Activated naive CD4-positive, alpha-beta T cell treated with anti-CD3 and anti-CD28 coated beads, Interleukin-2, amount 50 U/mL, for 72 hours (primary cell): Measurements from ENCODE around the gene ACACB. TPM values are rescaled to one million over a fixed set of nuclear protein-coding genes. Genes with fewer than 3 reads are reported as not detected.
"Not testable (repeated sequence)": the region's sequence is repeated elsewhere in the genome, so short reads cannot be mapped to it uniquely, and the experiment has no call there.

ENCODE experiments used
- ATAC-seq, 2 donors: fragments of 150-1000 bp; cut with Tn5 transposase; 2 replicates each; pipeline ENCODE4 v1.10.0; 2021; ENCODE audit warnings: mild to moderate bottlenecking in 2 of 2, moderate library complexity in 2 of 2
- DNase-seq, 2 donors: peaks; one replicate each; pipeline ENCODE4 v3.0.0; 2021 to 2022; ENCODE audit warnings: low spot score in 2 of 2
- H3K27ac Mint-ChIP-seq, 2 donors: one replicate each; pipeline ENCODE4 v1.8.0; 2022; ENCODE audit warnings: mild to moderate bottlenecking in 2 of 2, mixed read lengths in 2 of 2
- H3K36me3 Mint-ChIP-seq, 2 donors: one replicate each; pipeline ENCODE4 v1.8.0; 2022; ENCODE audit warnings: mixed read lengths in 2 of 2
- H3K9me3 Mint-ChIP-seq, 2 donors: one replicate each; pipeline ENCODE4 v1.8.0; 2022; ENCODE audit warnings: mixed read lengths in 2 of 2
- total RNA-seq, 2 donors: library from RNA; stranded (reverse); gene quantifications; one replicate each; pipeline ENCODE4 v1.2.3, GENCODE V29; 2022

ACACB gene
- total RNA-seq, 2 donors from 2014 or later = 13.4 to 23.7 TPM

- DNase-seq (no peak), ATAC-seq (no peak)
- H3K36me3 Mint-ChIP-seq = no peaks in the 10 kb centered on the region
- no peak overlapping the region for H3K27ac Mint-ChIP-seq
- no peaks in the 10 kb centered on the region for H3K9me3 Mint-ChIP-seq
Measured at GRCh38 chr12:109126784-109127183, 10.4 kb downstream of the ACACB start.

GRCh38 chr12:109127533-109128242 is 11.3 kb downstream of the ACACB start:
- Mint-ChIP-seq H3K27ac (no peak overlapping the region), H3K36me3 (no peaks in the 10 kb centered on the region), H3K9me3 (no peaks in the 10 kb centered on the region)
- no peak for ATAC-seq
- no peak for DNase-seq

GRCh38 chr12:109130297-109131153 is 14.1 kb downstream of the ACACB start:
- H3K9me3 Mint-ChIP-seq = peaks cover 0 to 4% of the 10 kb centered on the region in 2 donors
- no peaks in the 10 kb centered on the region for H3K36me3 Mint-ChIP-seq
- ATAC-seq (no peak), DNase-seq (no peak)
- H3K27ac Mint-ChIP-seq = no peak overlapping the region

GRCh38 chr12:109131154-109132050 is 15.0 kb downstream of the ACACB start:
- H3K36me3 Mint-ChIP-seq = no peaks in the 10 kb centered on the region
- peaks cover 0 to 4% of the 10 kb centered on the region in 2 donors for H3K9me3 Mint-ChIP-seq
- ATAC-seq = no peak
- DNase-seq = no peak
- H3K27ac Mint-ChIP-seq = no peak overlapping the region

GRCh38 chr12:109134186-109134917 is 18.0 kb downstream of the ACACB start:
- Mint-ChIP-seq H3K36me3 (no peaks in the 10 kb centered on the region), H3K27ac (no peak overlapping the region), H3K9me3 (peaks cover 3 to 10% of the 10 kb centered on the region in 2 donors)
- DNase-seq (no peak), ATAC-seq (no peak)

- H3K36me3 Mint-ChIP-seq = no peaks in the 10 kb centered on the region
Measured at GRCh38 chr12:109137055-109137454, 20.7 kb downstream of the ACACB start.

GRCh38 chr12:109139360-109139759 is 23.0 kb downstream of the ACACB start:
- H3K36me3 Mint-ChIP-seq = no peaks in the 10 kb centered on the region
- peaks cover 3 to 10% of the 10 kb centered on the region in 2 donors for H3K9me3 Mint-ChIP-seq
- DNase-seq (no peak), ATAC-seq (no peak)
- H3K27ac Mint-ChIP-seq = no peak overlapping the region

More at GRCh38 chr12:109137055-109137454, 20.7 kb downstream of the ACACB start:
- DNase-seq (no peak), ATAC-seq (no peak)
- Mint-ChIP-seq H3K9me3 (peaks cover 3 to 10% of the 10 kb centered on the region in 2 donors), H3K27ac (no peak overlapping the region)

GRCh38 chr12:109139791-109140190 is 23.4 kb downstream of the ACACB start:
- peaks cover 3 to 10% of the 10 kb centered on the region in 2 donors for H3K9me3 Mint-ChIP-seq

GRCh38 chr12:109140560-109140959 is 24.2 kb downstream of the ACACB start:
- DNase-seq = no peak

More at GRCh38 chr12:109139791-109140190, 23.4 kb downstream of the ACACB start:
- no peak for ATAC-seq
- no peak overlapping the region for H3K27ac Mint-ChIP-seq
- DNase-seq = no peak
- no peaks in the 10 kb centered on the region for H3K36me3 Mint-ChIP-seq

GRCh38 chr12:109144224-109144623 is 27.8 kb downstream of the ACACB start:
- Mint-ChIP-seq H3K27ac (no peak overlapping the region), H3K36me3 (no peaks in the 10 kb centered on the region), H3K9me3 (no peaks in the 10 kb centered on the region)
- ATAC-seq (no peak), DNase-seq (no peak)

More at GRCh38 chr12:109140560-109140959, 24.2 kb downstream of the ACACB start:
- ATAC-seq = no peak
- Mint-ChIP-seq H3K36me3 (no peaks in the 10 kb centered on the region), H3K27ac (no peak overlapping the region), H3K9me3 (peaks cover 3 to 6% of the 10 kb centered on the region in 2 donors)

- not testable (repeated sequence) for ATAC-seq, H3K9me3 Mint-ChIP-seq, DNase-seq, H3K36me3 Mint-ChIP-seq
- peak overlapping the region in 1 of 2 donors; percentile 13 for H3K27ac Mint-ChIP-seq
Measured at GRCh38 chr12:109147126-109147525, 30.7 kb downstream of the ACACB start.

- ATAC-seq = no peak
- no peak for DNase-seq
Measured at GRCh38 chr12:109147954-109148353, 31.6 kb downstream of the ACACB start.

GRCh38 chr12:109150124-109150640 is 33.8 kb downstream of the ACACB start:
- Mint-ChIP-seq H3K9me3 (no peaks in the 10 kb centered on the region), H3K27ac (no peak overlapping the region), H3K36me3 (no peaks in the 10 kb centered on the region)
- no peak for ATAC-seq
- DNase-seq = no peak

More at GRCh38 chr12:109147954-109148353, 31.6 kb downstream of the ACACB start:
- no peak overlapping the region for H3K27ac Mint-ChIP-seq
- H3K9me3 Mint-ChIP-seq = no peaks in the 10 kb centered on the region
- no peaks in the 10 kb centered on the region for H3K36me3 Mint-ChIP-seq

GRCh38 chr12:109151457-109151856 is 35.1 kb downstream of the ACACB start:
- DNase-seq (no peak), ATAC-seq (no peak)
- H3K27ac Mint-ChIP-seq = no peak overlapping the region
- H3K36me3 Mint-ChIP-seq = no peaks in the 10 kb centered on the region
- no peaks in the 10 kb centered on the region for H3K9me3 Mint-ChIP-seq

- H3K27ac Mint-ChIP-seq = peak overlapping the region in 1 of 2 donors; percentile 52
- H3K9me3 Mint-ChIP-seq = no peaks in the 10 kb centered on the region
- ATAC-seq (peak in 1 of 2 donors; percentile 2), DNase-seq (peak in 1 of 2 donors; percentile 57)
- H3K36me3 Mint-ChIP-seq = no peaks in the 10 kb centered on the region
Measured at GRCh38 chr12:109153821-109154441, 37.5 kb downstream of the ACACB start.
